Measurements from ENCODE around the gene ZNF784. TPM values are rescaled to one million over a fixed set of nuclear protein-coding genes. Genes with fewer than 3 reads are reported as not detected.

The ZNF784 gene
- total RNA-seq, 1 experiment from 2014 or later, result 9.9 TPM

DNA sequence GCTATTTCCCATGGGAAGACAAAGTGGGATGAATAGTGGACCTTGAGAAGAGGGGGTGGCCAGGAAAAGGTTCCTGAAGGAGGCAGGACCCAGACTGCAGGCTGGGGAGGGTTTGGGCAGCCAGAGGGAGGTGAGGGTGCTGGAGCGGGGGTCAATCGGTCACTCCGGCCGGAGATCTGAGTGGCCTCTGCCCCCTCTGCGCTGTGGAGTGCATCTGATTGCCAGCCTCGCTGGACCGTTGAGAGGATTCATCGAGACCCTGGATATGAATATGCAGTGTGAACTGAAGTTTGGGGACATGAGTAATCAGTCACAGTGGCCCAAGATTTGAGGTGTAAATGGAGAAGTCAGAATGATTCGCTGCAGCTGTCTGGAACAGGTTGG, 11.0 kb upstream of the ZNF784 start:
- Mint-ChIP-seq H3K27ac (peak overlapping the region; percentile 99), H3K36me3 (peaks cover 16% of the 10 kb centered on the region), H3K9me3 (peaks cover 4% of the 10 kb centered on the region), H3K4me1 (peaks cover 33% of the 10 kb centered on the region), H3K27me3 (ENCODE audit: low read depth) (peaks cover 6% of the 10 kb centered on the region), H3K4me3 (peak overlapping the region; percentile 100)
- TF ChIP-seq SP1 (CRISPR knock-in tag; conservative IDR thresholded peaks at IDR 0.05) (no peak), TEAD1 (CRISPR knock-in tag; IDR thresholded peaks at IDR 0.05) (no peak)
- TF ChIP-seq, protein P1, sequence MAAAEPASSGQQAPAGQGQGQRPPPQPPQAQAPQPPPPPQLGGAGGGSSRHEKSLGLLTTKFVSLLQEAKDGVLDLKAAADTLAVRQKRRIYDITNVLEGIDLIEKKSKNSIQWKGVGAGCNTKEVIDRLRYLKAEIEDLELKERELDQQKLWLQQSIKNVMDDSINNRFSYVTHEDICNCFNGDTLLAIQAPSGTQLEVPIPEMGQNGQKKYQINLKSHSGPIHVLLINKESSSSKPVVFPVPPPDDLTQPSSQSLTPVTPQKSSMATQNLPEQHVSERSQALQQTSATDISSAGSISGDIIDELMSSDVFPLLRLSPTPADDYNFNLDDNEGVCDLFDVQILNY (CRISPR knock-in tag; IDR thresholded peaks at IDR 0.05), result no peak
- TF ChIP-seq, protein P2, sequence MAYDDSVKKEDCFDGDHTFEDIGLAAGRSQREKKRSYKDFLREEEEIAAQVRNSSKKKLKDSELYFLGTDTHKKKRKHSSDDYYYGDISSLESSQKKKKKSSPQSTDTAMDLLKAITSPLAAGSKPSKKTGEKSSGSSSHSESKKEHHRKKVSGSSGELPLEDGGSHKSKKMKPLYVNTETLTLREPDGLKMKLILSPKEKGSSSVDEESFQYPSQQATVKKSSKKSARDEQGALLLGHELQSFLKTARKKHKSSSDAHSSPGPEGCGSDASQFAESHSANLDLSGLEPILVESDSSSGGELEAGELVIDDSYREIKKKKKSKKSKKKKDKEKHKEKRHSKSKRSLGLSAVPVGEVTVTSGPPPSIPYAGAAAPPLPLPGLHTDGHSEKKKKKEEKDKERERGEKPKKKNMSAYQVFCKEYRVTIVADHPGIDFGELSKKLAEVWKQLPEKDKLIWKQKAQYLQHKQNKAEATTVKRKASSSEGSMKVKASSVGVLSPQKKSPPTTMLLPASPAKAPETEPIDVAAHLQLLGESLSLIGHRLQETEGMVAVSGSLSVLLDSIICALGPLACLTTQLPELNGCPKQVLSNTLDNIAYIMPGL (CRISPR knock-in tag; IDR thresholded peaks at IDR 0.05), result 0 out of 2 replicates have a peak, but pooled peaks have one; percentile 3
- DNase-seq (ENCODE audit: low spot score), result no peak
- POLR2A ChIA-PET, result no interaction called here
- CTCF ChIA-PET, result interaction anchor here (0.5 to 2.9 kb wide), 9 partner anchors 11 to 131 kb away, joined by 3 to 14 read pairs (median 6); partner anchors contain the start of genes CCDC106 and ZNF784
- ATAC-seq, result no peak

DNA sequence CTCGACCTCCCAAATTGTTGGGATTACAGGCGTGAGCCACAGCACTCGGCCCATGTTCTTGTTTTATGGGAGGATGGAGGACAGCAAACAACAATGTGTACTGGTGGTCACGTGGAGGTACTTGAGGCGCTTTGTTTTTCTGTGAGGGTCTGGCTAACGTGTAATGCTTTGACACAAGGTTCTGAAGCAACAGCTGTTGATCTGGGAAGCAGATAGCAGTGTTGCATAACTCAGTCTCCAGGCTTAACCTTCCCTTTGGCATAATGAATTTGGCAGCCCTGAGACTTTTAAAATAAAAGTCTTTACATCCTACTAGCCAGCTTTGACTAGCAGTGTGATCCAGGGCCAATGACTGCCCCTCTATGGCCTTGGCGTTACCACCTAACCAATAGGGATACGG, 9.5 kb upstream of the ZNF784 start:
- Mint-ChIP-seq H3K36me3 (peaks cover 12% of the 10 kb centered on the region), H3K4me1 (peaks cover 29% of the 10 kb centered on the region), H3K27me3 (ENCODE audit: low read depth) (peaks cover 2% of the 10 kb centered on the region; the same call in 1 of the 2 replicates), H3K27ac (no peak overlapping the region), H3K4me3 (peak overlapping the region; percentile 100), H3K9me3 (peaks cover under 1% of the 10 kb centered on the region)
- ChIA-PET POLR2A (no interaction called here), CTCF (interaction anchor here (1.5 to 3.9 kb wide), 9 partner anchors 9 to 167 kb away, joined by 5 to 55 read pairs (median 21); partner anchors contain the start of genes CCDC106, U2AF2, ZNF628 and ZNF784)
- DNase-seq (ENCODE audit: low spot score) (no peak), ATAC-seq (no peak)
- TF ChIP-seq SMAD3 (CRISPR knock-in tag; IDR thresholded peaks at IDR 0.05; ENCODE audit: borderline replicate concordance) (no peak), GABPB1 (CRISPR knock-in tag; IDR thresholded peaks at IDR 0.05) (no peak), TEAD4 (CRISPR knock-in tag; IDR thresholded peaks at IDR 0.05) (no peak), SMAD4 (CRISPR knock-in tag; IDR thresholded peaks at IDR 0.05) (no peak), PRRX2 (CRISPR knock-in tag; IDR thresholded peaks at IDR 0.05) (no peak), ZNF423 (CRISPR knock-in tag; IDR thresholded peaks at IDR 0.05) (no peak)
- TF ChIP-seq, protein P3, sequence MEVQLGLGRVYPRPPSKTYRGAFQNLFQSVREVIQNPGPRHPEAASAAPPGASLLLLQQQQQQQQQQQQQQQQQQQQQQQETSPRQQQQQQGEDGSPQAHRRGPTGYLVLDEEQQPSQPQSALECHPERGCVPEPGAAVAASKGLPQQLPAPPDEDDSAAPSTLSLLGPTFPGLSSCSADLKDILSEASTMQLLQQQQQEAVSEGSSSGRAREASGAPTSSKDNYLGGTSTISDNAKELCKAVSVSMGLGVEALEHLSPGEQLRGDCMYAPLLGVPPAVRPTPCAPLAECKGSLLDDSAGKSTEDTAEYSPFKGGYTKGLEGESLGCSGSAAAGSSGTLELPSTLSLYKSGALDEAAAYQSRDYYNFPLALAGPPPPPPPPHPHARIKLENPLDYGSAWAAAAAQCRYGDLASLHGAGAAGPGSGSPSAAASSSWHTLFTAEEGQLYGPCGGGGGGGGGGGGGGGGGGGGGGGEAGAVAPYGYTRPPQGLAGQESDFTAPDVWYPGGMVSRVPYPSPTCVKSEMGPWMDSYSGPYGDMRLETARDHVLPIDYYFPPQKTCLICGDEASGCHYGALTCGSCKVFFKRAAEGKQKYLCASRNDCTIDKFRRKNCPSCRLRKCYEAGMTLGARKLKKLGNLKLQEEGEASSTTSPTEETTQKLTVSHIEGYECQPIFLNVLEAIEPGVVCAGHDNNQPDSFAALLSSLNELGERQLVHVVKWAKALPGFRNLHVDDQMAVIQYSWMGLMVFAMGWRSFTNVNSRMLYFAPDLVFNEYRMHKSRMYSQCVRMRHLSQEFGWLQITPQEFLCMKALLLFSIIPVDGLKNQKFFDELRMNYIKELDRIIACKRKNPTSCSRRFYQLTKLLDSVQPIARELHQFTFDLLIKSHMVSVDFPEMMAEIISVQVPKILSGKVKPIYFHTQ (CRISPR knock-in tag; IDR thresholded peaks at IDR 0.05), result no peak
- TF ChIP-seq, protein P4, sequence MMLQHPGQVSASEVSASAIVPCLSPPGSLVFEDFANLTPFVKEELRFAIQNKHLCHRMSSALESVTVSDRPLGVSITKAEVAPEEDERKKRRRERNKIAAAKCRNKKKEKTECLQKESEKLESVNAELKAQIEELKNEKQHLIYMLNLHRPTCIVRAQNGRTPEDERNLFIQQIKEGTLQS (CRISPR knock-in tag; conservative IDR thresholded peaks at IDR 0.05), result no peak
- TF ChIP-seq, protein P5, sequence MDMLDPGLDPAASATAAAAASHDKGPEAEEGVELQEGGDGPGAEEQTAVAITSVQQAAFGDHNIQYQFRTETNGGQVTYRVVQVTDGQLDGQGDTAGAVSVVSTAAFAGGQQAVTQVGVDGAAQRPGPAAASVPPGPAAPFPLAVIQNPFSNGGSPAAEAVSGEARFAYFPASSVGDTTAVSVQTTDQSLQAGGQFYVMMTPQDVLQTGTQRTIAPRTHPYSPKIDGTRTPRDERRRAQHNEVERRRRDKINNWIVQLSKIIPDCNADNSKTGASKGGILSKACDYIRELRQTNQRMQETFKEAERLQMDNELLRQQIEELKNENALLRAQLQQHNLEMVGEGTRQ (CRISPR knock-in tag; IDR thresholded peaks at IDR 0.05), result no peak
- TF ChIP-seq, protein P6, sequence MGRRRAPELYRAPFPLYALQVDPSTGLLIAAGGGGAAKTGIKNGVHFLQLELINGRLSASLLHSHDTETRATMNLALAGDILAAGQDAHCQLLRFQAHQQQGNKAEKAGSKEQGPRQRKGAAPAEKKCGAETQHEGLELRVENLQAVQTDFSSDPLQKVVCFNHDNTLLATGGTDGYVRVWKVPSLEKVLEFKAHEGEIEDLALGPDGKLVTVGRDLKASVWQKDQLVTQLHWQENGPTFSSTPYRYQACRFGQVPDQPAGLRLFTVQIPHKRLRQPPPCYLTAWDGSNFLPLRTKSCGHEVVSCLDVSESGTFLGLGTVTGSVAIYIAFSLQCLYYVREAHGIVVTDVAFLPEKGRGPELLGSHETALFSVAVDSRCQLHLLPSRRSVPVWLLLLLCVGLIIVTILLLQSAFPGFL (CRISPR knock-in tag; IDR thresholded peaks at IDR 0.05; ENCODE audit: borderline replicate concordance), result no peak
- TF ChIP-seq, protein P7, sequence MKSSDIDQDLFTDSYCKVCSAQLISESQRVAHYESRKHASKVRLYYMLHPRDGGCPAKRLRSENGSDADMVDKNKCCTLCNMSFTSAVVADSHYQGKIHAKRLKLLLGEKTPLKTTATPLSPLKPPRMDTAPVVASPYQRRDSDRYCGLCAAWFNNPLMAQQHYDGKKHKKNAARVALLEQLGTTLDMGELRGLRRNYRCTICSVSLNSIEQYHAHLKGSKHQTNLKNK (CRISPR knock-in tag; IDR thresholded peaks at IDR 0.05), result no peak
- TF ChIP-seq, protein P8, sequence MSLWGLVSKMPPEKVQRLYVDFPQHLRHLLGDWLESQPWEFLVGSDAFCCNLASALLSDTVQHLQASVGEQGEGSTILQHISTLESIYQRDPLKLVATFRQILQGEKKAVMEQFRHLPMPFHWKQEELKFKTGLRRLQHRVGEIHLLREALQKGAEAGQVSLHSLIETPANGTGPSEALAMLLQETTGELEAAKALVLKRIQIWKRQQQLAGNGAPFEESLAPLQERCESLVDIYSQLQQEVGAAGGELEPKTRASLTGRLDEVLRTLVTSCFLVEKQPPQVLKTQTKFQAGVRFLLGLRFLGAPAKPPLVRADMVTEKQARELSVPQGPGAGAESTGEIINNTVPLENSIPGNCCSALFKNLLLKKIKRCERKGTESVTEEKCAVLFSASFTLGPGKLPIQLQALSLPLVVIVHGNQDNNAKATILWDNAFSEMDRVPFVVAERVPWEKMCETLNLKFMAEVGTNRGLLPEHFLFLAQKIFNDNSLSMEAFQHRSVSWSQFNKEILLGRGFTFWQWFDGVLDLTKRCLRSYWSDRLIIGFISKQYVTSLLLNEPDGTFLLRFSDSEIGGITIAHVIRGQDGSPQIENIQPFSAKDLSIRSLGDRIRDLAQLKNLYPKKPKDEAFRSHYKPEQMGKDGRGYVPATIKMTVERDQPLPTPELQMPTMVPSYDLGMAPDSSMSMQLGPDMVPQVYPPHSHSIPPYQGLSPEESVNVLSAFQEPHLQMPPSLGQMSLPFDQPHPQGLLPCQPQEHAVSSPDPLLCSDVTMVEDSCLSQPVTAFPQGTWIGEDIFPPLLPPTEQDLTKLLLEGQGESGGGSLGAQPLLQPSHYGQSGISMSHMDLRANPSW (CRISPR knock-in tag; conservative IDR thresholded peaks at IDR 0.05; ENCODE audit: low read depth), result no peak
- TF ChIP-seq, protein P9, sequence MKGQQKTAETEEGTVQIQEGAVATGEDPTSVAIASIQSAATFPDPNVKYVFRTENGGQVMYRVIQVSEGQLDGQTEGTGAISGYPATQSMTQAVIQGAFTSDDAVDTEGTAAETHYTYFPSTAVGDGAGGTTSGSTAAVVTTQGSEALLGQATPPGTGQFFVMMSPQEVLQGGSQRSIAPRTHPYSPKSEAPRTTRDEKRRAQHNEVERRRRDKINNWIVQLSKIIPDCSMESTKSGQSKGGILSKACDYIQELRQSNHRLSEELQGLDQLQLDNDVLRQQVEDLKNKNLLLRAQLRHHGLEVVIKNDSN (CRISPR knock-in tag; IDR thresholded peaks at IDR 0.05), result no peak
- TF ChIP-seq, protein P10, sequence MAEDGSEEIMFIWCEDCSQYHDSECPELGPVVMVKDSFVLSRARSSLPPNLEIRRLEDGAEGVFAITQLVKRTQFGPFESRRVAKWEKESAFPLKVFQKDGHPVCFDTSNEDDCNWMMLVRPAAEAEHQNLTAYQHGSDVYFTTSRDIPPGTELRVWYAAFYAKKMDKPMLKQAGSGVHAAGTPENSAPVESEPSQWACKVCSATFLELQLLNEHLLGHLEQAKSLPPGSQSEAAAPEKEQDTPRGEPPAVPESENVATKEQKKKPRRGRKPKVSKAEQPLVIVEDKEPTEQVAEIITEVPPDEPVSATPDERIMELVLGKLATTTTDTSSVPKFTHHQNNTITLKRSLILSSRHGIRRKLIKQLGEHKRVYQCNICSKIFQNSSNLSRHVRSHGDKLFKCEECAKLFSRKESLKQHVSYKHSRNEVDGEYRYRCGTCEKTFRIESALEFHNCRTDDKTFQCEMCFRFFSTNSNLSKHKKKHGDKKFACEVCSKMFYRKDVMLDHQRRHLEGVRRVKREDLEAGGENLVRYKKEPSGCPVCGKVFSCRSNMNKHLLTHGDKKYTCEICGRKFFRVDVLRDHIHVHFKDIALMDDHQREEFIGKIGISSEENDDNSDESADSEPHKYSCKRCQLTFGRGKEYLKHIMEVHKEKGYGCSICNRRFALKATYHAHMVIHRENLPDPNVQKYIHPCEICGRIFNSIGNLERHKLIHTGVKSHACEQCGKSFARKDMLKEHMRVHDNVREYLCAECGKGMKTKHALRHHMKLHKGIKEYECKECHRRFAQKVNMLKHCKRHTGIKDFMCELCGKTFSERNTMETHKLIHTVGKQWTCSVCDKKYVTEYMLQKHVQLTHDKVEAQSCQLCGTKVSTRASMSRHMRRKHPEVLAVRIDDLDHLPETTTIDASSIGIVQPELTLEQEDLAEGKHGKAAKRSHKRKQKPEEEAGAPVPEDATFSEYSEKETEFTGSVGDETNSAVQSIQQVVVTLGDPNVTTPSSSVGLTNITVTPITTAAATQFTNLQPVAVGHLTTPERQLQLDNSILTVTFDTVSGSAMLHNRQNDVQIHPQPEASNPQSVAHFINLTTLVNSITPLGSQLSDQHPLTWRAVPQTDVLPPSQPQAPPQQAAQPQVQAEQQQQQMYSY (CRISPR knock-in tag; IDR thresholded peaks at IDR 0.05), result no peak
